OCI-LY1 (cell line): ENCODE data around the gene TFEB.

Experiments
- H2AFZ ChIP-seq: fragments of 200-600 bp; sonication (generic), shearing (Covaris generic); 2 replicates; pipeline ENCODE4 v1.6.0; 2014; ENCODE audit warnings: antibody characterized with exemption, mild to moderate bottlenecking, low read length
- H3F3A ChIP-seq: fragments of 200-600 bp; sonication (generic), shearing (Covaris generic); 2 replicates; pipeline ENCODE4 v1.6.0; 2014; ENCODE audit warnings: mild to moderate bottlenecking, antibody characterized with exemption, low read length, moderate library complexity; ENCODE audit not compliant: insufficient read depth
- H3K27ac ChIP-seq: fragments of 200-600 bp; sonication (generic); 2 replicates; pipeline ENCODE4 v1.5.1; 2014; ENCODE audit warnings: low read length, mixed run types, mild to moderate bottlenecking, low read depth; ENCODE audit not compliant: poor library complexity, severe bottlenecking
- H3K27me3 ChIP-seq: fragments of 200-600 bp; sonication (generic); 2 replicates; pipeline ENCODE4 v1.6.0; 2014; ENCODE audit warnings: antibody characterized with exemption, mild to moderate bottlenecking, low read length, moderate library complexity; ENCODE audit not compliant: insufficient read depth
- H3K36me3 ChIP-seq: fragments of 200-600 bp; sonication (generic); 2 replicates; pipeline ENCODE4 v1.6.1; 2014; ENCODE audit warnings: mild to moderate bottlenecking, antibody characterized with exemption, low read length, moderate library complexity, mixed read lengths; ENCODE audit not compliant: insufficient read depth
- H3K4me1 ChIP-seq: fragments of 200-600 bp; sonication (generic); 2 replicates; pipeline ENCODE4 v1.5.1; 2014; ENCODE audit warnings: mild to moderate bottlenecking, low read length, moderate library complexity; ENCODE audit not compliant: insufficient read depth, severe bottlenecking
- H3K4me2 ChIP-seq: fragments of 200-600 bp; sonication (generic), shearing (Covaris generic); 2 replicates; pipeline ENCODE4 v1.6.1; 2014; ENCODE audit warnings: low read length
- H3K4me3 ChIP-seq: fragments of 200-600 bp; sonication (generic); 2 replicates; pipeline ENCODE4 v1.5.1; 2014; ENCODE audit warnings: low read length, low read depth, mild to moderate bottlenecking, mixed read lengths; ENCODE audit not compliant: poor library complexity, severe bottlenecking
- H3K79me2 ChIP-seq: fragments of 200-600 bp; shearing (Covaris generic); 2 replicates; pipeline ENCODE4 v1.6.1; 2016; ENCODE audit warnings: mixed run types, low read length, mixed read lengths; ENCODE audit not compliant: insufficient read depth
- H3K9ac ChIP-seq: fragments of 200-600 bp; sonication (generic), shearing (Covaris generic); 2 replicates; pipeline ENCODE4 v1.6.1; 2014; ENCODE audit warnings: mild to moderate bottlenecking, low read length, mixed read lengths
- H3K9me2 ChIP-seq: fragments of 200-600 bp; sonication (generic), shearing (Covaris generic); 2 replicates; pipeline ENCODE4 v1.6.1; 2014; ENCODE audit warnings: low read depth, mild to moderate bottlenecking, low read length, mixed read lengths
- H3K9me3 ChIP-seq: fragments of 200-600 bp; shearing (Covaris generic); 2 replicates; pipeline ENCODE4 v1.6.1; 2014; ENCODE audit warnings: low read length, mixed read lengths
- H4K20me1 ChIP-seq: fragments of 200-600 bp; sonication (generic), shearing (Covaris generic); 2 replicates; pipeline ENCODE4 v1.6.0; 2016; ENCODE audit warnings: mild to moderate bottlenecking, low read length; ENCODE audit not compliant: insufficient read depth
- EZH2 ChIP-seq: fragments of 200-600 bp; sonication (generic), shearing (Covaris generic); IDR thresholded peaks from 2 replicates; pipeline ENCODE4 v1.8.0; 2017; ENCODE audit warnings: borderline replicate concordance, mixed run types, mild to moderate bottlenecking, antibody characterized with exemption, low read length, moderate library complexity, mixed read lengths
- TF ChIP-seq, protein P1 (sequence below): fragments of 200-600 bp; sonication (generic), shearing (Covaris generic); IDR thresholded peaks from 2 replicates; pipeline ENCODE4 v1.5.1; 2017; ENCODE audit warnings: mild to moderate bottlenecking, antibody characterized with exemption, low read length, moderate library complexity, mixed read lengths

The TFEB gene

GRCh38 chr6:41695825-41696224 lies 39.6 kb downstream of the TFEB start:
- Histone ChIP-seq H2AFZ (no peak overlapping the region), H3K9ac (no peak overlapping the region), H3K79me2 (no peaks in the 10 kb centered on the region), H3K27me3 (no peaks in the 10 kb centered on the region), H3K4me1 (peaks cover 5% of the 10 kb centered on the region), H4K20me1 (no peaks in the 10 kb centered on the region), H3K4me2 (no peak overlapping the region), H3K36me3 (no peaks in the 10 kb centered on the region; the same call in 1 of the 2 replicates), H3K4me3 (no peak overlapping the region), H3K9me3 (no peaks in the 10 kb centered on the region), H3K9me2 (no peaks in the 10 kb centered on the region), H3F3A (no peaks in the 10 kb centered on the region), H3K27ac (no peak overlapping the region)
- TF ChIP-seq, protein P1, sequence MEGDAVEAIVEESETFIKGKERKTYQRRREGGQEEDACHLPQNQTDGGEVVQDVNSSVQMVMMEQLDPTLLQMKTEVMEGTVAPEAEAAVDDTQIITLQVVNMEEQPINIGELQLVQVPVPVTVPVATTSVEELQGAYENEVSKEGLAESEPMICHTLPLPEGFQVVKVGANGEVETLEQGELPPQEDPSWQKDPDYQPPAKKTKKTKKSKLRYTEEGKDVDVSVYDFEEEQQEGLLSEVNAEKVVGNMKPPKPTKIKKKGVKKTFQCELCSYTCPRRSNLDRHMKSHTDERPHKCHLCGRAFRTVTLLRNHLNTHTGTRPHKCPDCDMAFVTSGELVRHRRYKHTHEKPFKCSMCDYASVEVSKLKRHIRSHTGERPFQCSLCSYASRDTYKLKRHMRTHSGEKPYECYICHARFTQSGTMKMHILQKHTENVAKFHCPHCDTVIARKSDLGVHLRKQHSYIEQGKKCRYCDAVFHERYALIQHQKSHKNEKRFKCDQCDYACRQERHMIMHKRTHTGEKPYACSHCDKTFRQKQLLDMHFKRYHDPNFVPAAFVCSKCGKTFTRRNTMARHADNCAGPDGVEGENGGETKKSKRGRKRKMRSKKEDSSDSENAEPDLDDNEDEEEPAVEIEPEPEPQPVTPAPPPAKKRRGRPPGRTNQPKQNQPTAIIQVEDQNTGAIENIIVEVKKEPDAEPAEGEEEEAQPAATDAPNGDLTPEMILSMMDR = no peak
- no peak for TF ChIP-seq EZH2

DNA sequence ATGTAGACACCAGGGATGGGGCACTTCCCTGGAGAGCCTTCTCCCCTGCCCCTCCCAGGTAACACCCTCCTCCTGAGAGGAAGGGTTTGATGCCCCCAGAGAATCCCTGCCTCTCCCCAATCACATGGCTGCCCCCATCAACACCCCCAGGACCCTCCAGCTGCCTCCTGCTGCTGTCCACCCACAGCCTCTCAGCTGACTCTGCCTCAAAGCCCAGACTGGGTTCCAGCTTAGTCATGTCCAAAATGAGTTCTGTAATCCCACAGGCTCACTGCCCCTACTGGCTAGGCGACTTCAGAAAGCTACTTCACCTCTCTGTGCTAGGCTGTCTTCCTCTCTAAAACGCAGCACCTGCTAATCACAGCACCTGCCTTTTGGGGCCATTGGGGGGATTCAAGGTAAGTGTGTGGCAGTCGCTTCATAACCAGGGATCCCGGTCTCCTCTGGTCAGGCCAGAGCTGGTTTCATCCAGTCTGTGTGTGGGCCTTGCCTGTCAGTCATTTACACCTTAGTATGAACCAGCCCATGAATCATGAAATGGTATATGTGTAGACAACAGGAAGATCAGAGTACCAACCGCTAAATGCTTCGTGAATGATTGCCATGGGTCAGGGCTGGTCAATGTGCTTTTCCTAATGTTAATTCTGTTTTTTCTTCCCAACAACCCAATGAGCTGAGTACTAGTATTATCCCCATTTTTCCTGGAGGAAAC lies 40.4 kb downstream of the TFEB start:
- H4K20me1 ChIP-seq = no peaks in the 10 kb centered on the region

GRCh38 chr6:41693281-41694240 lies 41.8 kb downstream of the TFEB start:
- Histone ChIP-seq H2AFZ (no peak overlapping the region), H3K36me3 (peaks cover 5% of the 10 kb centered on the region; the same call in 1 of the 2 replicates), H3K79me2 (no peaks in the 10 kb centered on the region), H3K4me1 (no peaks in the 10 kb centered on the region), H3K27ac (no peak overlapping the region), H3F3A (no peaks in the 10 kb centered on the region), H3K27me3 (no peaks in the 10 kb centered on the region), H4K20me1 (no peaks in the 10 kb centered on the region), H3K9me2 (no peaks in the 10 kb centered on the region), H3K9me3 (no peaks in the 10 kb centered on the region), H3K9ac (no peak overlapping the region), H3K4me3 (no peak overlapping the region), H3K4me2 (no peak overlapping the region)
- TF ChIP-seq EZH2 = no peak
- TF ChIP-seq, protein P1 = no peak

More for the DNA sequence above, 40.4 kb downstream of the TFEB start:
- no peaks in the 10 kb centered on the region for H3K79me2 ChIP-seq
- H3K27ac ChIP-seq = no peak overlapping the region
- H3K9ac ChIP-seq = no peak overlapping the region
- H3K4me1 ChIP-seq = no peaks in the 10 kb centered on the region
- H3K9me3 ChIP-seq = no peaks in the 10 kb centered on the region
- no peaks in the 10 kb centered on the region for H3K27me3 ChIP-seq
- H3K4me3 ChIP-seq = no peak overlapping the region
- H2AFZ ChIP-seq = no peak overlapping the region
- no peaks in the 10 kb centered on the region for H3K9me2 ChIP-seq
- TF ChIP-seq, protein P1 = no peak
- no peak for TF ChIP-seq EZH2
- H3K36me3 ChIP-seq = peaks cover 5% of the 10 kb centered on the region; the same call in 1 of the 2 replicates
- H3F3A ChIP-seq = no peaks in the 10 kb centered on the region
- H3K4me2 ChIP-seq = no peak overlapping the region
